Measurements from ENCODE around the gene SMAD2.
"Not testable (repeated sequence)": the region's sequence is repeated elsewhere in the genome, so short reads cannot be mapped to it uniquely, and the experiment has no call there.

The SMAD2 gene

GRCh38 chr18:47930199-47930930 is at the start of gene SMAD2:
Gene SMAD2, minus strand, starts transcription at chr18:47930659. Its CDS starts 33,903 bp downstream, at chr18:47896756.
- peak; percentile 84 for DNase-seq

DNA sequence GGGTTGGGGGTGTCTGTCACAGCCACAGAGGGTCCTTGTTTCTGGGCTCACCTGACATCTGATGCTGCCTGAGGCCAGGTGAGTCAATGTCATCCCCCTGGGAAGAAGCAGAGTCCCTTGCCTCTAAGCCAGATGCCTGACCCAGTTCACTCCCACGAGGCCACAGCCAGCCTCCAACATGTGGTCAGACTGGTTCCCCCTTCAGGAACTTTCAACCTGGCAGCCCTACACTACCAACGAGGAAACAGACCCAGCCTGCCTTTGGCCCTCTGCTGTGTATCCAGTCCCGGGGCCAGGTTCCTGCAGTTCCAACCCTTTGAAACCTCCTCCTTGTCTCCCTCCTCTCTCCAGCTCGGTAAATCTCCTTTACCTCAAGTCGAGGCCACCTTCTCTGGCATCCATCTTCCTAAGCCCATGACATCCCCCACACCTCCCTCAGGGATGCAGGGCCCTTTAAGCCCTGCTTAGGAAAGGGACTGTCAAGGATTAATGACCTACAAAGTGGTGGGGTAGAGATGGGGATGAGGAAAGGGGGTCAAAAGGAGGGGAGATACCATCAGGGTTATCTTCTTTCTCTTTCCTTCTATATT is 49.2 kb upstream of the SMAD2 start:
- no peak for DNase-seq

- DNase-seq: no peak
These were observed 48.1 kb upstream of the SMAD2 start for GRCh38 chr18:47978603-47979002.

GRCh38 chr18:47978141-47978540 is 47.7 kb upstream of the SMAD2 start:
- DNase-seq: no peak

- DNase-seq: no peak
These were observed 45.2 kb upstream of the SMAD2 start for GRCh38 chr18:47975701-47976100.

- DNase-seq: no peak
These were observed 44.6 kb upstream of the SMAD2 start for GRCh38 chr18:47975105-47975504.

- DNase-seq: no peak
These were observed 40.4 kb upstream of the SMAD2 start for GRCh38 chr18:47970664-47971531.

GRCh38 chr18:47969816-47970215 is 39.4 kb upstream of the SMAD2 start:
- no peak for DNase-seq

DNA sequence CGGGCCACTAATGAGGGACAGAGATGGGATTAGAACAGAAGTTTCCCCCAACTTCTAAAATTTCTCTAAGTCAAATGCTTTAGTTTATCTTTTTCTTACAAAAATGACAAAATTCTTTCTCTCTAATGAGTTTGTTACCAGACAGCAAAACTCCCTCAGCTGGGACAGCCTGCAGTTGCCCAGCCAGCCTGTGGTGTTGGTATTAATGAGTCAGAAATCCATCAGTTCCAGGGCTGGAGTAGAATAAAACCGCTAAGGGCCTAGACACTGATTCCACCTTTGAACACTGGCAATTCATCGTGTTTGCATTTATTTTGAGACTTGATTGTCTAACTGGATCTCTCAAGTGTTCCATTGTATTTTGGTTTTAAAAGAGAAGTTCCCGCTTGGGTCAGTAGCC is 38.3 kb upstream of the SMAD2 start:
- no peak for DNase-seq

DNA sequence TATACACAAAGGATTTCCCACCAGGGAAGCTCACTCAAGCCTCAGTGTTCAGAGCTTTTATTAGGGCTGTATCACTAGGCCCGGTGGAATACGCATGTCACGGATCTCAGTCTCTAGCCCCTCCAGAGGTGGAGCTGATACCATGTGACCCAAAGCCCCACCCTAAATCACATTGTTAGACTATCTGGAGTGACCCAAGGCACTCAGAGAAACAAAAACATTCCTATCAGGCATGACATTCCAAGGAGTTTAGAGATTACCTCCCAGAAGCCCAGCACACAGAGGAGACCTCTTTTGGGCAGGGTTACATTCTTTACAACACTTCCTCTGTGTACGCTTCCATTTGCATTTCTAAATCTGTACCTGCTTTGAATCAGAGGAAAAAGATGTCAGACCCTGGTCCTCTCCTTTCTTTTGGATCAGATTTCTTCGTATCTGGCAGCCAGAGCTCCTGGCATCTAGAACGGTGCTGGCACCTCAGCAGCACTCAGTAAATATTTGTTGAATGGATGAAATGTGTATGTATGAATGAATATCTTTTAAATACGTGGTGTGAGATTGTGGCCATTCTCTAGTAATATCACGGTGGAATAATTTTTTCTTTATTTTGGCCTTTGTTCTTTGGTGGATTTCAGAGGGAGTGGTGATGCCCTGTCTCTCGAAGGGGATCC is 37.7 kb upstream of the SMAD2 start:
- no peak for DNase-seq

DNA sequence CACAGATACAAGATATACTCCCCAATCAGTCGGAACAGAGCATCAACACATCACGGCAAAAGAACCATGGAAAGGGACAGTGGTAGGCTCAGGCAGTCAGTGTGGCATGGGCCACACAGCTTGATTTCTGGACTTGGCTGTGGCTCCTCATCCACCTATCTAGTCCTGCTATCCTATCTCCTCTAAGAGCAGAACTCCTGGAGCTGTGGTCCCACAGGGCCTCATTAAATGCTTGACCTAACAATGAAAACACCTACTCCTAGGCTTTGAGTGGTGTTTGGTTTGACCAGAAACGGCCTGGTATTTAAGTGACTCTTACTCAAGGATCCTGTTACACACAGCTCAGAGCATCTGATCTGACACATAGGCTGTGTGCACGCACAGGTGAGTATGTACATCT is 33.6 kb upstream of the SMAD2 start:
- DNase-seq: no peak

GRCh38 chr18:47961003-47961402 is 30.5 kb upstream of the SMAD2 start:
- DNase-seq: not testable (repeated sequence)

DNA sequence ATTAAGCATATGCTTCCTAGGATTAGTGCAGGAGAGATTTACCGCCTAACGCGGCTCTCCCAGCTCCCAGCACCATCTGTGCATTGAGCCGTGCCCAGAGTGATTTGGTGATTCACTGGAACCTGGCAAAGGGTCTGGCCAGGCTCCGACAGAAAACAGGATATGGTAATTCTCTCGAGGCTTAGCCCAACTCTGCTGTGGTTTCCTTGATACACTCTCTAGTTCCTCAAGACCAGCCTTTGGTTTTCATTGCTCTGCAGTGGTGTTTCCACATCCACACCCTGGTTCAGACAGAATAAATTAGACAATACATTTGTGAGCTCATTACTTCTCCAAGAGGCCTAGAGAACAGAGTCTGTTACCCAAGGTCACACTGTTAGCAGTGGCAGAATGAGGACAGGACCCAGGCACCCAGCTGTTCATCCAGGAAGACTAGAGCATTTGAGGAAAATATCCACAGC is 23.0 kb upstream of the SMAD2 start:
- DNase-seq: peak; percentile 20

GRCh38 chr18:47950511-47950910 is 20.1 kb upstream of the SMAD2 start:
- DNase-seq: no peak

- DNase-seq: no peak
These were observed 18.7 kb upstream of the SMAD2 start for GRCh38 chr18:47949202-47949601.

- no peak for DNase-seq
These were observed 16.4 kb upstream of the SMAD2 start for GRCh38 chr18:47946889-47947288.

DNA sequence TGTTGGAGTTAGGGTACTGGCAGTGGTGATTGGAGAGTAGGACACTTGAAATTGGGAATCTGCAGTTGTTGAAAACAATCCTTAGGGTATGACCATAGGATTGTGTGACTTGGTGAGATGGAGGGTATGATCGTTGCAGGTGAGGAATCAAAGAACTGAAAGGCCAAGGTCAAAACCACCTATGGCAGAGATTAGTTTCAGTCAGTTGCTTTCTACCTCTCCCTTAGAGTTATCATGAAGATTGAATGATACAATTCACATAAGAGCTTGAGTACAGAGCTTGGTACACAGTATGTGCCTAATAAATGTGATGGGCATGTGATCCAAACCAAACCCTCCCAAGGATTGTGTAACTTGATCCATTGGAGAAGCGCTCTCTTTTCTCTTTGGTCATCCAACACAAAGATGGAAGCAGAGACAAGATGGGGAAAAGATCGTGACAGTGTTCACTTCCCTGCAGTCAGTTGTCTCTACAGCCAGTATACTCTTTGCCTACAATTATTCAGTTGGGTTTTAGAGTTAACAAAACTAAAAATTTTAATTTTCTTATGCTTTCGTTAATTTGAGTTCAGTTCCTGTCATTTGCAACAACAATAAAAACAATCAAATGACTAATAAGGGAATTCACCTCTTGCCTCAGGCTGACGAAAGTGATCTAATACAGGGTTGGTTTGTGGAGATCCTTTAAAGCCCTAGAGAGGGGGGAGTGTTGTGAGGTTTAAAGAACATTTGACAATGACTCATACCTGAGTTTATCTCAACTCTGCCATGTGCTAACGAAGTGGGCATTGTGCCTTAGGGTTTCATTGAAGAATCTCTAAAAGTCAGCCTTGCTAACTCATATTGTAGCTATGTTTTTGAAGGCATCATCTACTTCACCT is 14.8 kb upstream of the SMAD2 start:
- no peak for DNase-seq

- DNase-seq: no peak
These were observed 6.5 kb upstream of the SMAD2 start for GRCh38 chr18:47936952-47937351.

DNA sequence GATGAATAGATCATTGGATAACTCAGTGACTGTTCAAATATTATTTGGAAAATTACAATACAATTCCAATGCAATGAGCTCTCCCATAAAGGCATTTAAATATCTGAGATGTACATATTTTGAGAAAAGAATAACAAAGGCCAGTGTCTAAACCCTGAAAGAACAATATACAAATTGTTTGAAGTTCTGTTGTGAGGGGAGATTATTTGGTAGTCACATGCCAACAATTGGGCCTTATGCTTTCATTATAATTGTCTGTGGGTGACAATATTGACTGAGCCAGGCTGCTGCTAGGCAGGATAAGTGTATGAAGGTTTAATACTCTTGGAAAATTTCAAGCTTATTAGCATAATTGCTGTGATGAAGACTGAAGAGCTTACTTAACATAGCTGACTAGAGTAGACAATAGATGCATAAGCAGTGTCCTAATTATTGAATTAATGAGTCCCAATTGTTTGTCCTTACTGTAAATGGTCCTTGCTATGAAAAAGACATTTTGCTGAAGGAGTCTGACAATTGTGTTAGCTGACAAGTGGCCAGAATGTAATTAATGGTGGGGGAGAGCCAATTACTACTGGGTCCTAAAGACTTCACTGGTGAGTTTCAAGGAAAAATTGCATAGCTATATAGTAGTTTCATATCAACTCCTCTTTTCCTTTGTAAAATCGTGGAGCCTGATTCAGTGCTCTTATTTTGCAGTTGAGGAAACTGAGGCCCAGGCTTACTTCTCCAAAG is 5.0 kb upstream of the SMAD2 start:
- no peak for DNase-seq

DNA sequence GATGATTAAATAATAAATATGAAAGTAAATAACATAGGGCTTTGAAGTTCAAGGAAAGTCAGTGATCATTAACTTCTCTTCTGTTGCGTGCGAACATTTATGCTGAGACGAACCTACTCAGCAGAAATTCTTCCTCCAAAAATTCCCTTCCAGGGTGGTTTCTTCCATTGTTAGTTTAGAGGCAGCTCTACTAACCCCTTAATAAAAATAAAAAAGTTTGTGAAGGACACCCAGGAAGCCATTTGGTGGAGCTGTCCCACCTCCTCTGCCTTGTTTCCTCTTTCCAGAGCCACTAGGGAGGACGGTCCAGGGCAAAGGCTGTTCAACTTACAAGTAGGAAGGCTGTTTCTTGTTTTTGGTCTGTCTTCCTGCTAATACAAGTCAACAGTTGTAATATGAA is 2.1 kb upstream of the SMAD2 start:
- DNase-seq: no peak

GRCh38 chr18:47932190-47932589 is 1.7 kb upstream of the SMAD2 start:
- no peak for DNase-seq
